ENCODE measurements around the gene ARMC12.

ARMC12 gene

GRCh38 chr6:35722121-35722761, 14.6 kb upstream of the ARMC12 start:
- no peaks in the 10 kb centered on the region for H3K27me3 ChIP-seq
- no peak overlapping the region for H3K4me3 ChIP-seq (ENCODE audit: low read depth, low read length)
- H3K4me1 ChIP-seq, result peaks cover 35% of the 10 kb centered on the region
- H3K9me3 ChIP-seq, result no peaks in the 10 kb centered on the region
- no peaks in the 10 kb centered on the region for H3K36me3 ChIP-seq
- no peak for DNase-seq
- TF ChIP-seq CTCF (IDR thresholded peaks at IDR 0.05; ENCODE audit: low read depth, low read length), result no peak

- Histone ChIP-seq H3K36me3 (no peaks in the 10 kb centered on the region), H3K27me3 (no peaks in the 10 kb centered on the region), H3K9me3 (no peaks in the 10 kb centered on the region), H3K4me3 (ENCODE audit: low read depth, low read length) (no peak overlapping the region), H3K4me1 (peaks cover 35% of the 10 kb centered on the region)
- DNase-seq, result peak; percentile 30
- TF ChIP-seq CTCF (IDR thresholded peaks at IDR 0.05; ENCODE audit: low read depth, low read length), result no peak
These were observed 13.2 kb upstream of the ARMC12 start for GRCh38 chr6:35723587-35723986.

- H3K27me3 ChIP-seq, result no peaks in the 10 kb centered on the region
- H3K9me3 ChIP-seq, result no peaks in the 10 kb centered on the region
- no peak for DNase-seq
- no peak for TF ChIP-seq CTCF (IDR thresholded peaks at IDR 0.05; ENCODE audit: low read depth, low read length)
- H3K4me1 ChIP-seq, result peaks cover 37% of the 10 kb centered on the region
- H3K4me3 ChIP-seq (ENCODE audit: low read depth, low read length), result no peak overlapping the region
- no peaks in the 10 kb centered on the region for H3K36me3 ChIP-seq
These were observed 12.8 kb upstream of the ARMC12 start for GRCh38 chr6:35724059-35724458.

GRCh38 chr6:35724471-35724870, 12.4 kb upstream of the ARMC12 start:
- Histone ChIP-seq H3K27me3 (no peaks in the 10 kb centered on the region), H3K36me3 (no peaks in the 10 kb centered on the region), H3K4me1 (peaks cover 36% of the 10 kb centered on the region), H3K9me3 (no peaks in the 10 kb centered on the region), H3K4me3 (ENCODE audit: low read depth, low read length) (no peak overlapping the region)
- no peak for TF ChIP-seq CTCF (IDR thresholded peaks at IDR 0.05; ENCODE audit: low read depth, low read length)
- no peak for DNase-seq

GRCh38 chr6:35725081-35725708, 11.6 kb upstream of the ARMC12 start:
- no peaks in the 10 kb centered on the region for H3K9me3 ChIP-seq
- DNase-seq, result no peak
- H3K4me1 ChIP-seq, result peaks cover 29% of the 10 kb centered on the region
- H3K36me3 ChIP-seq, result no peaks in the 10 kb centered on the region
- H3K27me3 ChIP-seq, result no peaks in the 10 kb centered on the region
- TF ChIP-seq CTCF (IDR thresholded peaks at IDR 0.05; ENCODE audit: low read depth, low read length), result no peak
- no peak overlapping the region for H3K4me3 ChIP-seq (ENCODE audit: low read depth, low read length)

GRCh38 chr6:35725721-35726438, 11.0 kb upstream of the ARMC12 start:
- Histone ChIP-seq H3K4me1 (peaks cover 25% of the 10 kb centered on the region), H3K9me3 (no peaks in the 10 kb centered on the region)
- DNase-seq, result no peak

More at GRCh38 chr6:35725721-35726438, 11.0 kb upstream of the ARMC12 start:
- no peak for TF ChIP-seq CTCF (IDR thresholded peaks at IDR 0.05; ENCODE audit: low read depth, low read length)
- Histone ChIP-seq H3K36me3 (no peaks in the 10 kb centered on the region), H3K27me3 (no peaks in the 10 kb centered on the region), H3K4me3 (ENCODE audit: low read depth, low read length) (no peak overlapping the region)

Data from BE2C (cell line).